GM10266 (cell line): ENCODE results near the gene GUCD1.

Source experiments
- DNase-seq: peaks from one replicate; pipeline ENCODE4 v3.0.0; 2012; ENCODE audit errors: extremely low spot score
- TF ChIP-seq, protein P1 (sequence below): IDR thresholded peaks from 2 replicates; pipeline ENCODE4 v1.5.1; 2012; ENCODE audit warnings: mild to moderate bottlenecking, low read depth; ENCODE audit not compliant: control insufficient read depth, insufficient read depth; ENCODE audit errors: missing control alignments

GUCD1 gene

DNA sequence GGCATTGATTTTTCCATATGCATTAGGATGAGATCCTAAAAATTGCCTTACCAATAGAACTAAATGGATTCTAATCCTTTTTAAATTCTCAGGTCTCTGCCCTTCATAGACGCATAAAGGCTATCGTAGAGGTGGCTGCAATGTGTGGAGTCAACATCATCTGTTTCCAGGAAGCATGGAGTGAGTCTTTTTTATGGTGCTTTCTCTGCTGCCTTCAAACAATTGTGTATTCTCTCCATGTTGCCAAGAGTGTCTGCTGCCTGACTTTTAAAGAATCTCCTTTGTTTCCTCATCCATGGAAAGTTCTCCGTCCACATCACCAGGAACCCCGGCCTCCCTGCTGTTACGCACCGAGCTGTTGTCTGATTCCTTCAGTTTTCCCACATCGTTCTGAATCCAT lies 52.9 kb downstream of the GUCD1 start:
- DNase-seq: no peak
- TF ChIP-seq, protein P1, sequence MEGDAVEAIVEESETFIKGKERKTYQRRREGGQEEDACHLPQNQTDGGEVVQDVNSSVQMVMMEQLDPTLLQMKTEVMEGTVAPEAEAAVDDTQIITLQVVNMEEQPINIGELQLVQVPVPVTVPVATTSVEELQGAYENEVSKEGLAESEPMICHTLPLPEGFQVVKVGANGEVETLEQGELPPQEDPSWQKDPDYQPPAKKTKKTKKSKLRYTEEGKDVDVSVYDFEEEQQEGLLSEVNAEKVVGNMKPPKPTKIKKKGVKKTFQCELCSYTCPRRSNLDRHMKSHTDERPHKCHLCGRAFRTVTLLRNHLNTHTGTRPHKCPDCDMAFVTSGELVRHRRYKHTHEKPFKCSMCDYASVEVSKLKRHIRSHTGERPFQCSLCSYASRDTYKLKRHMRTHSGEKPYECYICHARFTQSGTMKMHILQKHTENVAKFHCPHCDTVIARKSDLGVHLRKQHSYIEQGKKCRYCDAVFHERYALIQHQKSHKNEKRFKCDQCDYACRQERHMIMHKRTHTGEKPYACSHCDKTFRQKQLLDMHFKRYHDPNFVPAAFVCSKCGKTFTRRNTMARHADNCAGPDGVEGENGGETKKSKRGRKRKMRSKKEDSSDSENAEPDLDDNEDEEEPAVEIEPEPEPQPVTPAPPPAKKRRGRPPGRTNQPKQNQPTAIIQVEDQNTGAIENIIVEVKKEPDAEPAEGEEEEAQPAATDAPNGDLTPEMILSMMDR: no peak

DNA sequence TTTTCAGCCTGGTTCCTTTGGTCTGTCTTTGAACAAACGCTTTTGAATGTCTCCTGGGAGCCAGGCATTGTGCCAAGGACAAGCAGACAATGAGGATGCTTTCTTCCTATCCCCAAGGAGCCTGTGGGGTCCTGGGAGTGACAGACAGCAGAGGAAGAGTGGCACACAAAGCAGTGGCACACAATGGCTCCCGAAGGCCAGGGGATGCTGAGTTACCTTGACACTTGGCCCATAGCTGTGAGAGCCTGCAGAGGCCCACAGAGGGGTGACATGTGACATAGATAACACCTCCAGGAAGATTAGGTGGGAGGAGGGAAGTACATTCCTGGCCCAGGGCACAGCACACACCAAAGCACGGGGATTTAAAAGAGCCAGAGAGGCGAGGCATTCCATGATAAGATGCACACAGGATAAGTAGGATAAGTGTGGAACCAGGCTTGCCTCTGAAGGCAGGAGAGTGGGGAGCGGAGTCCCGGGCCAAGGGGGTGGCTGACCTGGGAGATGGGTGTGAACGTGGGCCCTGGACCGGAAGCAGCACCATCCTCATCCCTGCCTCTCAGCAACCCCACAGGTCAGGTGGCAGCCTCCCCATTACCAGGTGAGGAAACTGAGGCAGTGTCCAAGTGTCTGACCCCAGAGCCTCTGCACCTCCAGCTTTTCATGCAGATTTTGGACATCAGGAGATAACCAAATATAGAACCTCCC lies 53.5 kb downstream of the GUCD1 start:
- TF ChIP-seq, protein P1: no peak
- DNase-seq: no peak

DNA sequence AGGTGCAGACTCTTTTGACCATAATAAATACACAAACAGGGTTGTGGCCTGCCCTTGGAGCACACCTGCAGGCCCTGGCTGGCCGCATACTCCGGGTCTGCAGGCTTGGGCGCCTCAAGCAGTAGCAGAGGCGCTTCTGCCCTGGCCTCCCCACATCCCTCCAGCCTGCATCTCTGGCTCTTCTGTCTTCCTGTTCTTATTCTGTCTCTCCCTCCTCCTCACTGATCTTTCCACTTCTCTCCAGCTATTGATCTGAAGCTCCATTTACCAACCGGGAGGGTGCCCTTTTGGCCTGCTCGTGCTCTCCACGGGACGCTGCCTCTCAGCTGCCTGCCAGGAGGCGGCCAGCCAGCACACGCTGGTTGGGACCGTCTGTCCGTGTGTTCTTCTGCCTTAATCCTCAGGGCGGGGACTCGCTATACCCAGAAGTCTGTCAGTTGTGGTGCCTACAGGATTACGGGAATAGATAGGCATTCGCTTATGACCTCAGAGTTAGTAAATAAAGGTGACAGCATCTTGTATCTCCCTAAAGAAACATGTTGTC lies 54.6 kb downstream of the GUCD1 start:
- TF ChIP-seq, protein P1: no peak

DNA sequence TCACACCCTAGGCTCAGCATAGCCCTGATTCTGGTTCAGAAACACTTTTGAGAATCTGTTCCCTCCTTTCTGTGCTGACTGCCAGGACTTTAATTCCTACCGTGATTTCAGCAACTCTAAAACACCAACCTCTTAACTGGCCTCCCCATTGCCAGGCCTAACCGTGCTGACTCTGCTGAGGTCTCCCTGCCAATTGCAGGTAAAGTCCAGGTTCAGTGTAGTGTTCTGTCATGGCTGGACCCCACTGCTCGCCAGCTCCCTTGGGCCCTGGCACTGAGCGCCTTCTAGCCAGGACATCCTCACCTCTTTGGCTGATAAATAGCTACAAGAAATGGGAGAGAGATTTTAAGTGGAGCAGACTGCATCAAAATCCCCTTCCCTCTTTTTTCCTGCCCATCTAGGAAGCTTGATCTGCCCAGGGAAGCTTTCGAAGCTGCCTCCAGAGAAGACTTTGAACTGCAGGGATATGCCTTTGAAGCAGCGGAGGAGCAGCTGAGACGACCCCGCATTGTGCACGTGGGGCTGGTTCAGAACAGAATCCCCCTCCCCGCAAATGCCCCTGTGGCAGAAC lies 55.1 kb downstream of the GUCD1 start:
- TF ChIP-seq, protein P1: no peak
- DNase-seq: no peak

More for the DNA sequence above, 54.6 kb downstream of the GUCD1 start:
- no peak for DNase-seq

DNA sequence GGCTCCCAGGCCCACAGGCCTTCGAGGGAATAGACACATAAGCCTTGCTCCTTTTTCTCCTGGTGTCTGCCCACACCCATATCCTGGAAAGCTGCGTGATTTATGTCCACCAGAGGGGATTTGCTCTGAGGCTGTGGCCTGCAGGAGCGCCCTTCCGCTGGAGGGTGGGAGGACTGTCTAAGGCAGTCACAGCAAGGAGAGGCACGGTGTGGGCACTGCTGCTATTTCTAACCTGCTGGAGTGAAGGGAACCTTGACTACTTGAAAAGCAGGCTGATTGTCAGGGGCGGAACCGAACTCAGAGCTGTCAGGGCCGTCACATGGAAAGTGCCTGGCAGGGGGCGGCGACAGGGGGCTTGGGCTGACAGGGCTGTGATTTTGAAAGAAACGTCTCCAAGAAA lies 56.1 kb downstream of the GUCD1 start:
- TF ChIP-seq, protein P1: no peak
- DNase-seq: no peak

DNA sequence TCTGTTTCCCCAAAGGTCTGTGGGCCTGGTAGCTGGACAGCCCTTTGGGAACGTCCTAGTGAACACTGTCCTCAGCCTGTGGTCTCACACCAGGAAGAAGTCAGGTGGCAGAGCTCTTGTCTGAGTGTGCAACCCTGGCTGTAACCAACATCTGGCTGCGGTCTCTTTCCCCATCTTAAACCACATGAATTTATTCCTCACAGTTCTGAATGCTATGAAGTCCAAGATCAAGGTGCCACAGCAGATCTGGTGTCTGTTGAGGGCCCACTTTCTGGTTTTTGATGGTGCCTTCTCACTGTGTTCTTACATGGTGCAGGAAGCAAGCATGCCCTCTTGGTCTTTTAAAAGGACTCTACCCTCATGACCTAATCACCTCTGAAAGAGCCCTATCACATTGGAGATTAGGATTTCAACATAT lies 57.1 kb downstream of the GUCD1 start:
- TF ChIP-seq, protein P1: no peak
- DNase-seq: no peak

DNA sequence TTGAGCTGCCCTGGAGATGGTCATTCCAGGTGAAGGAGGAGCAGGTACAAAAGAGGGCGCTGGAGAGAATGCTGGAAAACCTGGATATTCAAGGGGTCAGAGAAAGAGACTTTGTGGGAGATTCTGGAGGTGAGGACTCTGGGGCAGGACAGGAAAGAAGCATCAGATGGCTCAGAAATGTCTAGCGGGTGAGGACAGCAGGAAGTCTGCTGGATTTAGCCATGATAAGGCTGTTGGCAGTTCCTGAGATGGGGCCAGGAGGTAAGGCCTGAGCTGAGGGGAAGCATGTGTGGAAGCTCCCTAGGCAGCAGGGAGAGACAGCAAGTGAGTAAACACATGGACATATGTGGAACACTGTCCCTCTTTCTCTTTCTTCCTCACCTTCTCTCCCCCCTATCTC lies 58.3 kb downstream of the GUCD1 start:
- DNase-seq: no peak
- TF ChIP-seq, protein P1: no peak
